ENCODE measurements around the gene ABHD16A.

ABHD16A gene

GRCh38 chr6:31702819-31703716 is at the start of gene ABHD16A:
ABHD16A (minus strand) TSS chr6:31703324; CDS start chr6:31703281, 43 bp downstream.
- peak; percentile 68 for DNase-seq

DNA sequence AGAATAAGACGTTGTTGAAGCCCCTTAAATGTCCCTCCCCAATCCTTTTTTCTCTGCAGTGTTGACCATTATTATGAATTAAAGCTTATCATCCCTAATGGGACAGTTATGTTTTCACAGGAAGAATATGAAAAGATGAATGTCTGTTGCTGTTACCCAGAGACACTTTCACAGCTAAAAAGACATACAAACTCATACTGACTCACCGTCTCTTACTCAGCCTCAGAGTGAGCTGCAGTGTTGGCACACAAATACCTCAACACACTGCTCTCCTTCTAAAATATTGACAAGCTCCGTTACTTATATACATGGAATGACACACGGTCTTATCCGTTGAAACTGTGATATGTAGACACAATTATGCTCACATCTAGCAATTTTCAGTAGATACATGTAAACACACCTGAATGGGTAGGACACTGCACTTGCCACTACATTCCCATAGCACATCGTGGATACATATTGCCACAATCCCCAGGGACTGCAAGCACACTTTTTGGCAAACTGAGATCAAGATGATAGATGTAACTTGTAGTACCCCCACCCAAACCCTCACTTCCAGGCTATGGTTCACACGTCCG is 49.7 kb upstream of the ABHD16A start:
- no peak for DNase-seq

- DNase-seq, result no peak
Measured at GRCh38 chr6:31750411-31751022, 47.4 kb upstream of the ABHD16A start.

- DNase-seq, result no peak
Measured at GRCh38 chr6:31749301-31750036, 46.3 kb upstream of the ABHD16A start.

GRCh38 chr6:31744422-31744821 is 41.3 kb upstream of the ABHD16A start:
- DNase-seq, result no peak

DNA sequence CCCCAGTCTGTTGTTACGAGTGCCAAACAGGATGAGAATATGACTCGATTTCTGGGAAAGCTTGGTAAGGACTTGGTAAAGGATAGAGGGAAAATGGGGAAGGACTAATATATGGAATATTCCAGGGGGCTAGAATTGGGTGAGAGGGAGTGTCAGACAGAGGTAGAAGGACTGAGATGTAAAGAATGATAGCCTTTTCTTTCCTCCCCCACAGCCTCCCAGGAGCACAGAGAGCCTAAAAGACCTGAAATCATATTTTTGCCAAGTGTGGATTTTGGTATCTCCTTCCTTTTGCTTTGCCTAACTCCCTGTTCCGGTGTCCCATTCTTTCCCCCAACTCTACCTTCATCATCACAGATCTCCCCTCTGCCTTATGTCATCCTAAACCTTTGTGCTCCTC is 39.8 kb upstream of the ABHD16A start:
- DNase-seq, result no peak

- no peak for DNase-seq
Measured at GRCh38 chr6:31741815-31742214, 38.7 kb upstream of the ABHD16A start.

DNA sequence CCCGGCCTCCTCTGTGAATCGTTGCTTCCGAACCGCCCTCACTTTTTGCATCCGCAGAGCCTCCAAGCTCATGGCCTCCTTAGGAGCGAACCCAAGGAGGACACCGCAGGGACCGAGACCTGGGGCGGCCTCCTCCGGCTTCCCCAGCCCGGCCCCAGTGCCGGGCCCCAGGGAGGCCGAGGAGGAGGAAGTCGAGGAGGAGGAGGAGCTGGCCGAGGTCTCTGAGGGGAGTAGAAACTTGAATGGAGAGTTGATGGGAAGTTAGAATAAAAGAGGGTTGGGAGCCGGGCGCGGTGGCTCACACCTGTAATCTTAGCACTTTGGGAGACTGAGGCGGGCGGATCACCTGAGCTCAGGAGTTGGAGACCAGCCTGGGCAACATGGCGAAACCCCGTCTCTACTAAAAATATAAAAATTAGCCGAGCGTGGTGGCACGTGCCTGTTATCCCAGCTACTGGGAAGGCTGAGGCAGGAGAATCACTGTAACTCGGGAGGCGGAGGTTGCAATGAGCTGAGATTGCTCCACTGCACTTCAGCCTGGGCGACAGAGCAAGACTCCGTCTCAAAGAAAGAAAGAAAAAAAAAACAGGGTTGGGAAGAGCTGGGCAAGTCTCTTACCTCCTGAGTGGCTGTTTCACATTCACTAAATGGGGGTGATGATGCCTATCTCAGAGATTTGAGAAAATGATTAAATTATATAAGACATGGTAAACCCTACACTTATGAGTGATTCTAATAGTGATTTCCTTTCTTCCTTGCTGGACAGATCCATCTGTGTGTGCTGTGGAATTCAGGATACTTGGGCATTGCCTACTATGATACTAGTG is 37.5 kb upstream of the ABHD16A start:
- no peak for DNase-seq

- peak; percentile 99 for DNase-seq
Measured at GRCh38 chr6:31739639-31740396, 36.7 kb upstream of the ABHD16A start, which contains the start of gene MSH5. MSH5 (plus strand) TSS chr6:31740005; CDS start chr6:31740467, 462 bp downstream.

DNA sequence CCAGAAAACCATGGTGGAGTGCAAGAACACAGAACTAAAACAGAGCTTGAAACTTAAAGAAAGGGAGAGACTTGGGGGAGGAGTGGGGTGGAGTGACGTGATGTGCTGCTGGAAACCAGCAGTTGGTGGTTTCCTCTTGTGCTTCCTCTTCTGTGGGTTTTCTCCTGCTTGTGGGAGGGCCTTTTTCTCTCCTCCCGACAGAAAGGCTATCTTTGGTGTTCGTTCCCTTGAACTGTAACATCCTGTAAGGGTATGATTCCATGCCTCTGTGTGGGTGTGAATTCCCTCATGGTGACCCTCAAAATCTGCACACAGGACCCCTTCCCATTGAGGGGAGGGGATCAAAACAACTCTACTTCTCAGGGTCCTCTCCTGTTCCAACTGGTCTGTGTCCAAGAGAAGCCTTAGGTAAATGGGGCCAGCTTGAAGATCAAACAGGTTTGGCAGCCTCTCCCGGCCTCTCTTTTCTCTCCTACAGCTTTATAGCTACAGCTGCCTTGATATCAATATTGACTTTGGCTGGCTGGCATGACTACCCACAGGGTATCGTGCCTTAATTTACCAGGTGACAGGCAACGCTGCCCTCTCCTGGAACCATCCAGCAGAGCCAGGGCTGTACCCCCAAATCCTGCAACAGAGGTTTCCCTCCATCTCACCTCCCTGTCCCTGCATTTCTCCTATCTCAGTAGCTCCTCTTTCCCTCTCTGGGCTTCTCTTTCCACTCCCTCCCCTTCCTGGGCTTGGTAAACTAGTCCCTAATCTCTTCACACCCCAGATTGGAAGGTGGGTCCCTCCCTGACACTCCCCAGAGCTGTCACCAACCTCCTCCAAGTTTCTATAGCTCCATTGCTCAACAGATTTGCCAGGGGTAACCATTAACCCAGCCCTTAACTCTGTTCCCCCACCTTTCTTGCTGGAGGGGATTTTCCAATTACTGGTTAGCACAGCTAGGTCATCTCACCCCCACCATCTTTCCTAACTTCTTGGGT is 35.2 kb upstream of the ABHD16A start:
- no peak for DNase-seq

- no peak for DNase-seq
Measured at GRCh38 chr6:31737315-31737990, 34.3 kb upstream of the ABHD16A start.

DNA sequence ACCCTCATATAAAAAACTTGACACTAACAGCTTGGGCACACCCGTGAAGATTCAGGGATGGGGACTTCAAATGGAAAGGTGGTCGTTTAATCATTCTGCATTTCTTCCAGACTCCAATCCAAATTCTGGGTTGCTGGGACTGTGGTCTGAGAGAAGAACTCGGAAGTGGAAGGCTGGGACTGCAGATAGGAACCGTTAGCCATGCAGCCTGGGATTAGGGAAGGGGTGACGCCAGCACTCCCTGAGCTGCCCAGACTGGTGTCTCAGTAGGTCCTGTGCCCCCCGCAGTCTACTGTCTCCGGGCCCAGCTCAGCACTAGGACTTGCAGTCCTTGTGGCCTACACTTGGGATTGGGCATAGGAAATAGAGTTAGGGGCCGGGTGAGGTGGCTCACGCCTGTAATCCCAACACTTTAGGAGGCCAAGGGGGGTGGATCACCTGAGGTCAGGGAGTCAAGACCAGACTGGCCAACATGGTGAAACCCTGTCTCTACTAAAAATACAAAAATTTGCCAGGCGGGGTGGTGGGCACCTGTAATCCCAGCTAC is 33.7 kb upstream of the ABHD16A start:
- DNase-seq, result no peak

GRCh38 chr6:31736021-31736767 is 33.1 kb upstream of the ABHD16A start, which contains the start of gene CLIC1:
CLIC1 (minus strand) TSS chr6:31736530; CDS start chr6:31736300, 230 bp downstream.
- peak; percentile 63 for DNase-seq

DNA sequence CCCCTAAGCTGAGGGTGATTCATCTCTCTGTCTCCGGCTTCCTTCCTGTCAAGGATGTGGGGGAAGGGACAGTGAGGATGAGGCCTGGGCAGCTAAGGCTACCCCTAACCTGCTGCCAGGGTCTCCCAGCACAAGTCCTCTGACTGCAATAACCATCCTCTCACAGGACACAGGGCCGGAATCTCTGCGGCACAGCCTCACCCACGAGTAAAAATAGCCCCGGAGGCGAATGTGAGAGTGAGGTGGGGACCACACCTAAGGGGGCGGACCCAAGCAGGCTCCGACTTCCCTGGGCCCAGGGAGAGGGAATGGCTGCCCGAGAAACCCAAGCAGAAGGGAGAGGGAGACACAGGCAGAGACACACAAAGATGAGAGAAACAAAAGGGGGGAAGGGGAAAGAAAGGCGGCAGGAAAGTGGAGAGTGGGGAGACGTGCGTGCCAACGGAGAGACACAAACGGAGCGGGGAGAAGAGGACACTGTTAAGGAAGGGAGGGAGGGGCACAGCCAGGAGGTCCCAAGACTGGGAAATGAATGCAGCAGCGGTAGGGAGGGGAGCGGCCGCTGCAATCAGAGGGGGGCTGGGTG is 31.8 kb upstream of the ABHD16A start:
- DNase-seq, result no peak

GRCh38 chr6:31734247-31734820 is 31.2 kb upstream of the ABHD16A start:
- DNase-seq, result no peak

GRCh38 chr6:31733734-31734133 is 30.6 kb upstream of the ABHD16A start:
- DNase-seq, result no peak

DNA sequence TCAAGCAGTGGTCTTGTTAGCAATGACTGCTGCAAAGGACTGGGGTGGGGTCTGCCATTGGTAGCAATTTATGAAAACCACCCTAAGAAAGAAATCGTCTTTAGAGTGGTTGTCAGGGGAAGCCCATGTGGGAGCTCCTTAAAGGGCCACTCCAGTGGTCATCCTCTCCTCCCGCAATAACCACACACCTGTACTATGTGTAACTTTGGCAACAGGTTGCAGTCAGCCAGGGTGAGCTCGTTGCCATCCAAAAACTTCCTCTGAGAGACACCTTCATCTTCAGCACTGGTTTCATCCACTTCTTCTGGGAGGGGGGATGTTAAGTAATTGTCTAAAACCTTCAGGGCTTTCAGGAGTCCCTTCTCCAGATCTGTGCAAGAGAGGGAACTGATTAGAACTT is 28.9 kb upstream of the ABHD16A start:
- DNase-seq, result no peak
